Effector memory CD8-positive, alpha-beta T cell (primary cell): ENCODE results near the gene CDK18.

Experiments used
- ATAC-seq: fragments of 150-1000 bp; cut with Tn5 transposase; replicated peaks from 2 replicates; pipeline ENCODE4 v1.10.0; 2021; ENCODE audit warnings: mild to moderate bottlenecking, moderate library complexity
- DNase-seq, 3 experiments: peaks; one replicate each; pipeline ENCODE4 v3.0.0; 2021
- H3K27ac Mint-ChIP-seq, 2 donors: one replicate each; pipeline ENCODE4 v1.8.0; 2022; ENCODE audit warnings: mild to moderate bottlenecking in 2 of 2, mixed read lengths in 2 of 2, moderate library complexity in 2 of 2
- H3K27me3 Mint-ChIP-seq, 2 donors: one replicate each; pipeline ENCODE4 v1.8.0; 2022; ENCODE audit warnings: mixed read lengths in 2 of 2
- H3K36me3 Mint-ChIP-seq: one replicate; pipeline ENCODE4 v1.8.0; 2022; ENCODE audit warnings: mild to moderate bottlenecking, moderate library complexity, mixed read lengths; ENCODE audit not compliant: insufficient read depth
- H3K4me1 Mint-ChIP-seq, 2 donors: one replicate each; pipeline ENCODE4 v1.8.0; 2022; ENCODE audit warnings: low read depth in 2 of 2, mixed read lengths in 2 of 2
- H3K4me3 Mint-ChIP-seq, 2 donors: one replicate each; pipeline ENCODE4 v1.8.0; 2022; ENCODE audit warnings: mild to moderate bottlenecking in 2 of 2, mixed read lengths in 2 of 2, moderate library complexity in 2 of 2
- H3K9me3 Mint-ChIP-seq, 2 donors: one replicate each; pipeline ENCODE4 v1.8.0; 2022; ENCODE audit warnings: mixed read lengths in 2 of 2

Gene CDK18

GRCh38 chr1:205500240-205501233, 3.9 kb upstream of the CDK18 start:
- Mint-ChIP-seq H3K4me3 (no peak overlapping the region), H3K36me3 (no peaks in the 10 kb centered on the region), H3K4me1 (peaks cover 5 to 11% of the 10 kb centered on the region in 2 donors), H3K27ac (no peak overlapping the region), H3K9me3 (no peaks in the 10 kb centered on the region), H3K27me3 (peaks cover 4 to 11% of the 10 kb centered on the region in 2 donors)
- DNase-seq (no peak), ATAC-seq (no peak)

- H3K4me1 Mint-ChIP-seq, result peaks cover 5 to 11% of the 10 kb centered on the region in 2 donors
- peaks cover 0 to 14% of the 10 kb centered on the region in 2 donors for H3K27me3 Mint-ChIP-seq
- DNase-seq (no peak), ATAC-seq (no peak)
- no peak overlapping the region for H3K4me3 Mint-ChIP-seq
- H3K9me3 Mint-ChIP-seq, result no peaks in the 10 kb centered on the region
- H3K27ac Mint-ChIP-seq, result peak overlapping the region in 1 of 2 donors; percentile 15
- H3K36me3 Mint-ChIP-seq, result no peaks in the 10 kb centered on the region
Observed at GRCh38 chr1:205502111-205502810, 2.2 kb upstream of the CDK18 start.

- ATAC-seq (no peak), DNase-seq (no peak)
- Mint-ChIP-seq H3K9me3 (no peaks in the 10 kb centered on the region), H3K4me1 (peaks cover 5 to 11% of the 10 kb centered on the region in 2 donors), H3K36me3 (no peaks in the 10 kb centered on the region), H3K27me3 (peaks cover 0 to 16% of the 10 kb centered on the region in 2 donors), H3K27ac (peak overlapping the region in 1 of 2 donors; percentile 15), H3K4me3 (no peak overlapping the region)
Observed at GRCh38 chr1:205502992-205503391, 1.5 kb upstream of the CDK18 start.

- Mint-ChIP-seq H3K27ac (peak overlapping the region; percentile 10 to 90), H3K4me3 (peak overlapping the region; percentile 79 to 90), H3K4me1 (peaks cover 5 to 12% of the 10 kb centered on the region in 2 donors), H3K9me3 (no peaks in the 10 kb centered on the region), H3K36me3 (no peaks in the 10 kb centered on the region), H3K27me3 (peaks cover 0 to 16% of the 10 kb centered on the region in 2 donors)
- ATAC-seq (no peak), DNase-seq (no peak)
Observed at GRCh38 chr1:205505076-205505729, 734 bp downstream of the CDK18 start.

- Mint-ChIP-seq H3K4me1 (peaks cover 5 to 12% of the 10 kb centered on the region in 2 donors), H3K9me3 (no peaks in the 10 kb centered on the region), H3K27me3 (peaks cover 0 to 16% of the 10 kb centered on the region in 2 donors), H3K36me3 (no peaks in the 10 kb centered on the region), H3K27ac (no peak overlapping the region), H3K4me3 (peak overlapping the region; percentile 79 to 90)
- DNase-seq (no peak), ATAC-seq (no peak)
Observed at GRCh38 chr1:205505791-205506190, 1.3 kb downstream of the CDK18 start.

- ATAC-seq (no peak), DNase-seq (no peak)
- Mint-ChIP-seq H3K4me1 (peaks cover 5 to 12% of the 10 kb centered on the region in 2 donors), H3K27me3 (peaks cover 0 to 16% of the 10 kb centered on the region in 2 donors), H3K27ac (no peak overlapping the region), H3K9me3 (no peaks in the 10 kb centered on the region), H3K4me3 (peak overlapping the region in 1 of 2 donors; percentile 90), H3K36me3 (no peaks in the 10 kb centered on the region)
Observed at GRCh38 chr1:205506409-205507200, 2.1 kb downstream of the CDK18 start.

- peaks cover 0 to 16% of the 10 kb centered on the region in 2 donors for H3K27me3 Mint-ChIP-seq
- no peak overlapping the region for H3K4me3 Mint-ChIP-seq
- DNase-seq (no peak), ATAC-seq (no peak)
- peaks cover 5 to 12% of the 10 kb centered on the region in 2 donors for H3K4me1 Mint-ChIP-seq
- no peaks in the 10 kb centered on the region for H3K36me3 Mint-ChIP-seq
- no peaks in the 10 kb centered on the region for H3K9me3 Mint-ChIP-seq
- peak overlapping the region in 1 of 2 donors; percentile 16 for H3K27ac Mint-ChIP-seq
Observed at GRCh38 chr1:205508227-205508714, 3.8 kb downstream of the CDK18 start.

- no peak for ATAC-seq
- Mint-ChIP-seq H3K36me3 (no peaks in the 10 kb centered on the region), H3K4me1 (peaks cover 0 to 3% of the 10 kb centered on the region in 2 donors), H3K27ac (no peak overlapping the region), H3K9me3 (no peaks in the 10 kb centered on the region), H3K27me3 (peaks cover 0 to 7% of the 10 kb centered on the region in 2 donors), H3K4me3 (no peak overlapping the region)
- DNase-seq, result no peak
Observed at GRCh38 chr1:205510308-205510950, 6.0 kb downstream of the CDK18 start.

- Mint-ChIP-seq H3K27me3 (peaks cover 0 to 6% of the 10 kb centered on the region in 2 donors), H3K4me1 (peaks cover 0 to 3% of the 10 kb centered on the region in 2 donors), H3K36me3 (no peaks in the 10 kb centered on the region), H3K27ac (no peak overlapping the region), H3K4me3 (no peak overlapping the region), H3K9me3 (no peaks in the 10 kb centered on the region)
- DNase-seq (no peak), ATAC-seq (no peak)
Observed at GRCh38 chr1:205510951-205511330, 6.5 kb downstream of the CDK18 start.

- H3K27ac Mint-ChIP-seq, result peak overlapping the region in 1 of 2 donors; percentile 44
Observed at GRCh38 chr1:205512059-205513045, 7.9 kb downstream of the CDK18 start.

GRCh38 chr1:205513774-205514173, 9.3 kb downstream of the CDK18 start:
- H3K4me1 Mint-ChIP-seq, result peaks cover 0 to 1% of the 10 kb centered on the region in 2 donors
- no peak for ATAC-seq
- H3K27ac Mint-ChIP-seq, result no peak overlapping the region
- H3K27me3 Mint-ChIP-seq, result no peaks in the 10 kb centered on the region
- DNase-seq, result no peak
- no peak overlapping the region for H3K4me3 Mint-ChIP-seq
- H3K36me3 Mint-ChIP-seq, result peaks cover 3% of the 10 kb centered on the region
- H3K9me3 Mint-ChIP-seq, result no peaks in the 10 kb centered on the region

More at GRCh38 chr1:205512059-205513045, 7.9 kb downstream of the CDK18 start:
- ATAC-seq (no peak), DNase-seq (no peak)
- peaks cover 0 to 3% of the 10 kb centered on the region in 2 donors for H3K4me1 Mint-ChIP-seq
- H3K4me3 Mint-ChIP-seq, result no peak overlapping the region
- no peaks in the 10 kb centered on the region for H3K9me3 Mint-ChIP-seq
- peaks cover 0 to under 1% of the 10 kb centered on the region in 2 donors for H3K27me3 Mint-ChIP-seq
- peaks cover 3% of the 10 kb centered on the region for H3K36me3 Mint-ChIP-seq
